GM12874 (cell line): Measurements from ENCODE around the gene ATP9B.

Experiments used
- CTCF ChIP-seq: IDR thresholded peaks from 2 replicates; pipeline ENCODE4 v1.5.1; 2011; ENCODE audit warnings: low read depth, mild to moderate bottlenecking, control low read depth, low read length, moderate library complexity; ENCODE audit not compliant: insufficient read depth

ATP9B gene

GRCh38 chr18:79389689-79390088, 320.5 kb downstream of the ATP9B start:
- no peak for TF ChIP-seq CTCF

- no peak for TF ChIP-seq CTCF
Measured at GRCh38 chr18:79392226-79392625, 323.0 kb downstream of the ATP9B start.

GRCh38 chr18:79393181-79393634, 324.0 kb downstream of the ATP9B start:
- no peak for TF ChIP-seq CTCF

- TF ChIP-seq CTCF, result no peak
Measured at GRCh38 chr18:79393635-79394533, 324.7 kb downstream of the ATP9B start.

- TF ChIP-seq CTCF, result no peak
Measured at GRCh38 chr18:79394534-79395307, 325.5 kb downstream of the ATP9B start.

GRCh38 chr18:79395308-79395640, 326.1 kb downstream of the ATP9B start:
- no peak for TF ChIP-seq CTCF

GRCh38 chr18:79395761-79396404, 326.7 kb downstream of the ATP9B start, which contains the start of gene NFATC1:
NFATC1 (plus strand) TSS chr18:79395930; CDS start chr18:79396225, 295 bp downstream.
- no peak for TF ChIP-seq CTCF
